HepG2 (cell line): ENCODE data around the gene ZBTB20. TPM values are rescaled to one million over a fixed set of nuclear protein-coding genes. Genes with fewer than 3 reads are reported as not detected.

Source experiments
- ATAC-seq: fragments of 200-7000 bp; cut with Tn5 transposase; 3 replicates; pipeline ENCODE4 v1.9.1; 2020; ENCODE audit warnings: mild to moderate bottlenecking, moderate library complexity
- BruUV-seq: library from RNA; stranded (reverse); fragments of 400-500 nt; replicated peaks from 2 replicates; lab custom pipeline; 2021; lab: Mats Ljungman, UMichigan
- CTCF ChIA-PET: fragments of 300-600 bp; formaldehyde crosslinking; extraction: SDS; loops from one replicate; lab custom pipeline; 2021; ENCODE audit warnings: low total read pairs, inconsistent platforms, low intra/inter-chr PET ratio; lab: Yijun Ruan, JAX
- POLR2A ChIA-PET: fragments of 350-600 bp; sonication (Branson Sonifier 250); formaldehyde crosslinking; loops from one replicate; lab custom pipeline; 2020; ENCODE audit warnings: antibody characterized with exemption, inconsistent platforms; lab: Yijun Ruan, JAX
- DNase-seq: peaks from one replicate; pipeline ENCODE4 v3.0.0-alpha.2; 2015; ENCODE audit warnings: low spot score
- FAIRE-seq: peaks from 3 replicates; lab custom pipeline; 2011; peaks lifted over from hg19 to GRCh38; lab: Jason Lieb, UNC
- H2AFZ ChIP-seq: one replicate; pipeline ENCODE4 v1.6.1; 2011; ENCODE audit warnings: low read length, inconsistent platforms
- H3K27ac ChIP-seq: fragments of 300-600 bp; 3 replicates; pipeline ENCODE4 v1.8.0; 2011; ENCODE audit warnings: mixed run types, mild to moderate bottlenecking, mixed read lengths, low read length, inconsistent platforms; ENCODE audit not compliant: insufficient read depth; ENCODE audit errors: extremely low read length
- H3K27me3 ChIP-seq, 2 experiments: fragments of 200-600 bp in 1 of 2; 2 replicates in 1 of 2; 3 replicates in 1 of 2; pipeline versions ENCODE4 v1.6.0 to v1.8.0; 2011; ENCODE audit warnings: low read length in 2 of 2, mild to moderate bottlenecking in 2 of 2, moderate library complexity in 2 of 2, inconsistent platforms in 1 of 2; ENCODE audit not compliant: insufficient read depth in 2 of 2, control insufficient read depth in 1 of 2
- H3K36me3 ChIP-seq, 2 experiments: fragments of 200-600 bp in 1 of 2; replicated peaks in 1 of 2; 2 replicates in 1 of 2; 3 replicates in 1 of 2; pipeline versions ENCODE4 v1.5.1 to v1.8.0; 2011; ENCODE audit warnings: low read length in 2 of 2, inconsistent platforms in 1 of 2; ENCODE audit not compliant: insufficient read depth in 2 of 2, control insufficient read depth in 1 of 2
- H3K4me1 ChIP-seq: 2 replicates; pipeline ENCODE4 v1.5.1; 2012; ENCODE audit warnings: low read length, inconsistent platforms; ENCODE audit not compliant: insufficient read depth
- H3K4me2 ChIP-seq: 2 replicates; pipeline ENCODE4 v1.6.0; 2011; ENCODE audit warnings: low read depth, low read length, inconsistent platforms
- H3K4me3 ChIP-seq, 3 experiments: fragments of 200-600 bp in 1 of 3; sonication (generic), shearing (Covaris generic) in 1 of 3; replicated peaks in 1 of 3; 2 replicates each; pipeline ENCODE4 v1.5.1; 2011 to 2016; ENCODE audit warnings: low read length in 3 of 3, inconsistent platforms in 2 of 3, low read depth in 2 of 3, mild to moderate bottlenecking in 2 of 3, control low read depth in 1 of 3, mixed read lengths in 1 of 3; ENCODE audit not compliant: insufficient read depth in 1 of 3
- H3K79me2 ChIP-seq: one replicate; pipeline ENCODE4 v1.6.1; 2011; ENCODE audit warnings: low read length, inconsistent platforms; ENCODE audit not compliant: insufficient read depth
- H3K9ac ChIP-seq: 2 replicates; pipeline ENCODE4 v1.6.0; 2011; ENCODE audit warnings: mild to moderate bottlenecking, low read depth, low read length, inconsistent platforms; ENCODE audit not compliant: insufficient read depth
- H3K9me3 ChIP-seq: 2 replicates; pipeline ENCODE4 v1.5.1; 2012; ENCODE audit warnings: mild to moderate bottlenecking, low read length
- H4K20me1 ChIP-seq: 2 replicates; pipeline ENCODE4 v1.6.0; 2011; ENCODE audit warnings: inconsistent platforms, mild to moderate bottlenecking, low read length, moderate library complexity; ENCODE audit not compliant: insufficient read depth
- BCL6 ChIP-seq: IDR thresholded peaks from 2 replicates; pipeline ENCODE4 v1.6.1; 2016; ENCODE audit warnings: missing genetic modification reagents, missing compliant biosample characterization
- CREB1 ChIP-seq, 2 experiments: fragments of 450-650 bp in 1 of 2; IDR thresholded peaks; 2 replicates each; pipeline ENCODE4 v1.6.1; 2016 to 2017; ENCODE audit warnings: control low read depth in 1 of 2, mild to moderate bottlenecking in 1 of 2, missing compliant biosample characterization in 1 of 2, missing genetic modification characterization in 1 of 2
- ZNF10 ChIP-seq: sonication (generic); formaldehyde crosslinking; IDR thresholded peaks from 2 replicates; pipeline ENCODE4 v1.4.0; 2020; ENCODE audit warnings: mild to moderate bottlenecking, low read depth, missing genetic modification reagents, borderline replicate concordance
- ZNF746 ChIP-seq: sonication (generic); formaldehyde crosslinking; IDR thresholded peaks from 2 replicates; pipeline ENCODE4 v1.8.0; 2022; ENCODE audit warnings: mild to moderate bottlenecking, missing genetic modification reagents
- ZNF850 ChIP-seq: sonication (generic); formaldehyde crosslinking; conservative IDR thresholded peaks from 2 replicates; pipeline ENCODE4 v1.9.0; 2021; ENCODE audit warnings: mild to moderate bottlenecking, missing genetic modification reagents
- WGBS: methylation state at CpG from one replicate; pipeline ENCODE4 v1.1.6; 2017; ENCODE audit warnings: low lambda C conversion rate; 5-methylcytosine and 5-hydroxymethylcytosine counted together
- in situ Hi-C: cut with HindIII; loops from 2 replicates; pipeline ENCODE4 v1.10.0; 2017; ENCODE audit warnings: low pct_unique_long_range_greater_than_20kb; ENCODE audit not compliant: extremely low pct_ligation_motif_present
- intact Hi-C: fragments of 100-400 bp; cut with micrococcal nuclease; formaldehyde crosslinking; loops from one replicate; pipeline ENCODE4 v1.10.0; 2022; ENCODE audit not compliant: unreplicated experiment
- polyA plus RNA-seq, 8 experiments: library from polyadenylated mRNA; depleted of rRNA in 3 of 8; stranded (reverse) in 7 of 8; unstranded in 1 of 8; fragments of >200 nt; fragmentation: Illumina TruSeq in 4 of 8; extraction: Trizol in 4 of 8; gene quantifications; 2 replicates each; pipeline versions ENCODE4 v1.2.1 to v1.2.3, GENCODE V29; 2011 to 2016; ENCODE audit warnings: low read depth in 4 of 8, missing spikeins in 1 of 8, mixed read lengths in 1 of 8; ENCODE audit not compliant: insufficient read depth in 1 of 8
- total RNA-seq, 5 experiments: library from RNA; depleted of rRNA; stranded (reverse); fragments of >200 nt; fragmentation: Illumina TruSeq; extraction: Trizol; gene quantifications; 2 replicates each; pipeline ENCODE4 v1.2.3, GENCODE V29; 2016; ENCODE audit warnings: low read depth in 1 of 5
- TF ChIP-seq, protein P1 (sequence below): sonication (generic); formaldehyde crosslinking; IDR thresholded peaks from 2 replicates; pipeline ENCODE4 v1.8.0; 2022; ENCODE audit warnings: mild to moderate bottlenecking, missing genetic modification reagents, moderate library complexity
- TF ChIP-seq, protein P2 (sequence below): sonication (generic); IDR thresholded peaks from 2 replicates; pipeline ENCODE4 v1.6.1; 2016; ENCODE audit warnings: low read depth, borderline replicate concordance
- TF ChIP-seq, protein P3 (sequence below): sonication (generic); formaldehyde crosslinking; IDR thresholded peaks from 2 replicates; pipeline ENCODE4 v1.5.0; 2020; ENCODE audit warnings: mild to moderate bottlenecking, missing genetic modification reagents

The ZBTB20 gene
- total and polyA plus RNA-seq, 2 of the 13 experiments (the other 11 are each of a cell fraction or from before 2014, with no cell fraction given) = 1.9 to 8.8 TPM

DNA sequence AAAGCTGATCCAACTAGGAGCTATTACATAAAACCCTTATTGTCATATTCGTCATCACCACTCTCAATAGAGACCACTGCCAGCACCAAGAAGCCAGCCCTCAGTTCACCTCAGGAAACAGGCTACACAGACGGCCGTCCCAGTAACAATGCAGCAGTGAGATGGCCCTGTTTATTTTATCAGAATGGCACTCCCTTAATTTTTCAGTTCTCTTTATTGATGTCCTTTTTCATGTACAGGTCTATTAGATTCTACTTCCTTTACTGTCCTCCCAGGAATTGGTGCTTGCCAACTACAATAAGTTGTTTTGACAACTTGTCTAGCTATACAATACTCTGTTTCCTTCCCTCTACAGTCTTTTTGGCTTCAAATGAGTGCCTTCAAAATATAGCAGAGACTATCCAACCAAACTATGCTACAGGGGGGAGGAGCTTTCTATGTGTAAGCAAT lies 272.5 kb downstream of the ZBTB20 start:
- no peak overlapping the region for H3K27ac ChIP-seq
- ATAC-seq = no peak
- H3K79me2 ChIP-seq = no peaks in the 10 kb centered on the region
- ChIA-PET CTCF (no interaction called here), POLR2A (no interaction called here)
- no peak overlapping the region for H2AFZ ChIP-seq
- H3K4me2 ChIP-seq = no peak overlapping the region
- no peak overlapping the region for H3K4me3 ChIP-seq
- WGBS = 51% methylated on average over 3 of the region's 3 CpGs
- H3K9me3 ChIP-seq = no peaks in the 10 kb centered on the region
- FAIRE-seq = no peak
- intact Hi-C loops (no loop called here), in situ Hi-C loops (no loop called here)
- H3K9ac ChIP-seq = no peak overlapping the region
- TF ChIP-seq, protein P1, sequence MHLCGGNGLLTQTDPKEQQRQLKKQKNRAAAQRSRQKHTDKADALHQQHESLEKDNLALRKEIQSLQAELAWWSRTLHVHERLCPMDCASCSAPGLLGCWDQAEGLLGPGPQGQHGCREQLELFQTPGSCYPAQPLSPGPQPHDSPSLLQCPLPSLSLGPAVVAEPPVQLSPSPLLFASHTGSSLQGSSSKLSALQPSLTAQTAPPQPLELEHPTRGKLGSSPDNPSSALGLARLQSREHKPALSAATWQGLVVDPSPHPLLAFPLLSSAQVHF (CRISPR knock-in tag) = no peak
- TF ChIP-seq CREB1 (IDR thresholded peaks at IDR 0.05) (0 out of 2 replicates have a peak, but pooled peaks have one; percentile 7), CREB1 (CRISPR knock-in tag; IDR thresholded peaks at IDR 0.05) (no peak)
- H3K27me3 ChIP-seq = no peaks in the 10 kb centered on the region
- H4K20me1 ChIP-seq = no peaks in the 10 kb centered on the region
- no TSS peak for BruUV-seq
- no peaks in the 10 kb centered on the region for H3K36me3 ChIP-seq
- H3K4me1 ChIP-seq = peaks cover 5% of the 10 kb centered on the region; the same call in 1 of the 2 replicates
- DNase-seq = no peak

DNA sequence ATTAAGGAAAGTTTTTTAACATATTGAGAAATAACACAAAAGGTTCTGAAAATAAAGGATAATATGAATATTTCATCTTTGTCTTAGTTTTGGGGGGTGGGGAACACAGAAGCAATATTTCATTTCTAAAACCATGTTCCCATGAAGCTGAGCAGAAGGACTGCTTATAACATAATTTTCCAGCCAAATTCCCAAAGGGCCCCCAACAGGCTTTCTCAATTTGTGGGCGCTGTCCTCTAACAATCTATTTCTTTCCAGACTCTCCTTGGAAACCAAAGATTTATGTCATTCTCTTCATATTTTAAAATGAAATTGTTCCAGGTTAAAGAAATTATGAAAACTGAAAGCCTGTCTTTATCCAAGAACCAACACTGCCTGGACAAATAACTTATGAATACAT lies 273.5 kb downstream of the ZBTB20 start:
- Histone ChIP-seq H4K20me1 (no peaks in the 10 kb centered on the region), H3K27ac (no peak overlapping the region), H2AFZ (no peak overlapping the region), H3K36me3 (no peaks in the 10 kb centered on the region), H3K4me3 (no peak overlapping the region), H3K27me3 (no peaks in the 10 kb centered on the region), H3K9me3 (no peaks in the 10 kb centered on the region), H3K9ac (no peak overlapping the region), H3K4me2 (no peak overlapping the region), H3K4me1 (no peaks in the 10 kb centered on the region), H3K79me2 (no peaks in the 10 kb centered on the region)
- no peak for ATAC-seq
- WGBS = 91% methylated on average over 1 of the region's 1 CpG
- no peak for FAIRE-seq
- no peak for DNase-seq
- no peak for TF ChIP-seq BCL6 (CRISPR knock-in tag)
- no peak for TF ChIP-seq ZNF850 (CRISPR knock-in tag)
- TF ChIP-seq ZNF10 (CRISPR knock-in tag) = no peak
- TF ChIP-seq ZNF746 (CRISPR knock-in tag) = no peak
- TF ChIP-seq, protein P2, sequence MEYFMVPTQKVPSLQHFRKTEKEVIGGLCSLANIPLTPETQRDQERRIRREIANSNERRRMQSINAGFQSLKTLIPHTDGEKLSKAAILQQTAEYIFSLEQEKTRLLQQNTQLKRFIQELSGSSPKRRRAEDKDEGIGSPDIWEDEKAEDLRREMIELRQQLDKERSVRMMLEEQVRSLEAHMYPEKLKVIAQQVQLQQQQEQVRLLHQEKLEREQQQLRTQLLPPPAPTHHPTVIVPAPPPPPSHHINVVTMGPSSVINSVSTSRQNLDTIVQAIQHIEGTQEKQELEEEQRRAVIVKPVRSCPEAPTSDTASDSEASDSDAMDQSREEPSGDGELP = no peak
- TF ChIP-seq, protein P3, sequence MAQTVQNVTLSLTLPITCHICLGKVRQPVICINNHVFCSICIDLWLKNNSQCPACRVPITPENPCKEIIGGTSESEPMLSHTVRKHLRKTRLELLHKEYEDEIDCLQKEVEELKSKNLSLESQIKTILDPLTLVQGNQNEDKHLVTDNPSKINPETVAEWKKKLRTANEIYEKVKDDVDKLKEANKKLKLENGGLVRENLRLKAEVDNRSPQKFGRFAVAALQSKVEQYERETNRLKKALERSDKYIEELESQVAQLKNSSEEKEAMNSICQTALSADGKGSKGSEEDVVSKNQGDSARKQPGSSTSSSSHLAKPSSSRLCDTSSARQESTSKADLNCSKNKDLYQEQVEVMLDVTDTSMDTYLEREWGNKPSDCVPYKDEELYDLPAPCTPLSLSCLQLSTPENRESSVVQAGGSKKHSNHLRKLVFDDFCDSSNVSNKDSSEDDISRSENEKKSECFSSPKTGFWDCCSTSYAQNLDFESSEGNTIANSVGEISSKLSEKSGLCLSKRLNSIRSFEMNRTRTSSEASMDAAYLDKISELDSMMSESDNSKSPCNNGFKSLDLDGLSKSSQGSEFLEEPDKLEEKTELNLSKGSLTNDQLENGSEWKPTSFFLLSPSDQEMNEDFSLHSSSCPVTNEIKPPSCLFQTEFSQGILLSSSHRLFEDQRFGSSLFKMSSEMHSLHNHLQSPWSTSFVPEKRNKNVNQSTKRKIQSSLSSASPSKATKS = no peak
- no TSS peak for BruUV-seq
- ChIA-PET CTCF (no interaction called here), POLR2A (no interaction called here)
- in situ Hi-C loops = no loop called here
- intact Hi-C loops = no loop called here
